Measurements from ENCODE around the gene COX7B2. TPM values are rescaled to one million over a fixed set of nuclear protein-coding genes. Genes with fewer than 3 reads are reported as not detected.

Gene COX7B2
- total and polyA plus RNA-seq, 9 of the 15 experiments (the other 6 are each of a cell fraction or from before 2014, with no cell fraction given) = 0.33 to 3.5 (median 0.67) TPM; not detected in 3

DNA sequence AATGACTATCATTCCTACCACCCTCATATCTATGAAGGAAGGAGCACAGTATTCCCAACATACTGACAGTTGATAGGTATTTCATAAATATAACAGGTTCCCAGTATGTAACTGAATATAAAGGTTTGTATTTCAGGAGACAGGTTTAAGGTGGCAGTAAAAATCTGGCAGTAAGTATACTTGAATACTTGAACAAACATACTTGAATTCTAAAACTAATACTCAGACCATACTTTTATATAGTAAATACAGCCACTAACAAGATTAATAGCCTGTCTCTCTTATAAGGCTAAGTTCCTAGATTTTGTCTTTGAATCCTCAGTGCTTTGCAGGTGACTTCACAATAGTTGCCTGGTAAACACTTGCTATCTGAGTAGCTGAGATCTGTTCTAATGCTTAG is 46.6 kb upstream of the COX7B2 start (continued):
- TF ChIP-seq ZFPM2 (CRISPR knock-in tag; IDR thresholded peaks at IDR 0.05) (no peak), HNRNPUL1 (IDR thresholded peaks at IDR 0.05; ENCODE audit: low read length) (no peak), SAFB (IDR thresholded peaks at IDR 0.05; ENCODE audit: borderline replicate concordance, low read depth, low read length) (no peak), POLR2AphosphoS5 (IDR thresholded peaks at IDR 0.05; ENCODE audit: control insufficient read depth, insufficient read depth, low read depth, low read length) (no peak), MEF2D (tag; conservative IDR thresholded peaks at IDR 0.05; ENCODE audit: low read depth) (no peak)

DNA sequence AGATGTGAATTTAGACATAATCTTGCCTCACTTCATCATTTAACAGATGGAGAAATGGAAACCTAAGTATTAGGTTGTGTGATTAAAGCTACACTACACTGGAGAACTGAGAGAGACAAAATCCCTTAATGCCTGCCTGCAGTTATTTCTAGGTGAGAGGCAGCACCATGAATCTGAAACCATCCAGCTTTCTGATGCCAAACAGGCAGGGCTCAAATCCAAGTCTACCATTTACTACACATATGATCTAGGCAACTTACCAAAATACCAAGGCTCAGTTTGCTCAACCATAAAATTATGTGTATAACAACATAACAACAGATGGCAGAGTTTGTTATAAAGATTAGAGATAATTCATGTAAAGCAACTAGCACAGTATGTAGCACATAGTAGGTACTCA is 45.6 kb upstream of the COX7B2 start:
- no peak overlapping the region for H3K27ac ChIP-seq (ENCODE audit: extremely low read depth, low read depth, low read length)
- intact Hi-C loops (cut with micrococcal nuclease) = no loop called here
- H4K20me1 ChIP-seq (replicated peaks; ENCODE audit: control insufficient read depth, insufficient read depth, low read length) = no peaks in the 10 kb centered on the region
- TF ChIP-seq TBP (optimal IDR thresholded peaks at IDR 0.05; ENCODE audit: low read depth, low read length) (no peak), NFATC3 (IDR thresholded peaks at IDR 0.05) (no peak), HDAC8 (tag; IDR thresholded peaks at IDR 0.05) (no peak), KDM2B (CRISPR knock-in tag; IDR thresholded peaks at IDR 0.05) (no peak), TAF15 (IDR thresholded peaks at IDR 0.05; ENCODE audit: low read depth, low read length) (no peak), MYC (IDR thresholded peaks at IDR 0.05; ENCODE audit: low read depth, low read length) (no peak), MYC (CRISPR knock-in tag; IDR thresholded peaks at IDR 0.05; ENCODE audit: borderline replicate concordance, low read depth) (no peak), FOXJ2 (tag; IDR thresholded peaks at IDR 0.05) (no peak), ZNF232 (CRISPR knock-in tag; IDR thresholded peaks at IDR 0.05) (no peak), CBFA2T3 (IDR thresholded peaks at IDR 0.05) (no peak), FUS (optimal IDR thresholded peaks at IDR 0.05; ENCODE audit: low read depth, low read length) (no peak), PRMT5 (CRISPR knock-in tag; IDR thresholded peaks at IDR 0.05) (no peak), POLR3A (IDR thresholded peaks at IDR 0.05; ENCODE audit: borderline replicate concordance, extremely low read depth, insufficient read depth, insufficient read length) (no peak)
- TF ChIP-seq, protein P1, sequence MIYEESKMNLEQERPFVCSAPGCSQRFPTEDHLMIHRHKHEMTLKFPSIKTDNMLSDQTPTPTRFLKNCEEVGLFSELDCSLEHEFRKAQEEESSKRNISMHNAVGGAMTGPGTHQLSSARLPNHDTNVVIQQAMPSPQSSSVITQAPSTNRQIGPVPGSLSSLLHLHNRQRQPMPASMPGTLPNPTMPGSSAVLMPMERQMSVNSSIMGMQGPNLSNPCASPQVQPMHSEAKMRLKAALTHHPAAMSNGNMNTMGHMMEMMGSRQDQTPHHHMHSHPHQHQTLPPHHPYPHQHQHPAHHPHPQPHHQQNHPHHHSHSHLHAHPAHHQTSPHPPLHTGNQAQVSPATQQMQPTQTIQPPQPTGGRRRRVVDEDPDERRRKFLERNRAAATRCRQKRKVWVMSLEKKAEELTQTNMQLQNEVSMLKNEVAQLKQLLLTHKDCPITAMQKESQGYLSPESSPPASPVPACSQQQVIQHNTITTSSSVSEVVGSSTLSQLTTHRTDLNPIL (CRISPR knock-in tag; IDR thresholded peaks at IDR 0.05) = no peak
- TF ChIP-seq, protein P2, sequence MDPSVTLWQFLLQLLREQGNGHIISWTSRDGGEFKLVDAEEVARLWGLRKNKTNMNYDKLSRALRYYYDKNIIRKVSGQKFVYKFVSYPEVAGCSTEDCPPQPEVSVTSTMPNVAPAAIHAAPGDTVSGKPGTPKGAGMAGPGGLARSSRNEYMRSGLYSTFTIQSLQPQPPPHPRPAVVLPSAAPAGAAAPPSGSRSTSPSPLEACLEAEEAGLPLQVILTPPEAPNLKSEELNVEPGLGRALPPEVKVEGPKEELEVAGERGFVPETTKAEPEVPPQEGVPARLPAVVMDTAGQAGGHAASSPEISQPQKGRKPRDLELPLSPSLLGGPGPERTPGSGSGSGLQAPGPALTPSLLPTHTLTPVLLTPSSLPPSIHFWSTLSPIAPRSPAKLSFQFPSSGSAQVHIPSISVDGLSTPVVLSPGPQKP (CRISPR knock-in tag; IDR thresholded peaks at IDR 0.05) = no peak
- no peaks in the 10 kb centered on the region for H3K9me1 ChIP-seq (ENCODE audit: control insufficient read depth, insufficient read depth, low read length)
- no peaks in the 10 kb centered on the region for H3K9me3 ChIP-seq (replicated peaks; ENCODE audit: control insufficient read depth, insufficient read depth, low read depth, low read length)
- no peak for DNase-seq (ENCODE audit: extremely low read depth in 1 of 4, low spot score in 3 of 4)
- CTCF ChIA-PET (ENCODE audit: low intra/inter-chr PET ratio) = no interaction called here
- no TSS peak for BruUV-seq (replicated peaks)
- H2AFZ ChIP-seq (ENCODE audit: low read depth, low read length) = no peak overlapping the region
- no peaks in the 10 kb centered on the region for H3K79me2 ChIP-seq (ENCODE audit: control insufficient read depth, insufficient read depth, low read length)
- H3K4me3 ChIP-seq = no peak overlapping the region
- no peak overlapping the region for H3K9ac ChIP-seq (ENCODE audit: insufficient read depth in 1 of 2, low read depth in 2 of 2, low read length in 2 of 2)
- in situ Hi-C loops (cut with MboI) = no loop called here
- no peak for ATAC-seq
- POLR2A ChIA-PET = no interaction called here
- H3K36me3 ChIP-seq (ENCODE audit: control insufficient read depth, insufficient read depth, low read length) = no peaks in the 10 kb centered on the region
- H3K4me2 ChIP-seq (ENCODE audit: insufficient read depth, low read length) = no peak overlapping the region
- no peaks in the 10 kb centered on the region for H3K4me1 ChIP-seq (replicated peaks in 1 of 2; ENCODE audit: control insufficient read depth in 2 of 2, insufficient read depth in 2 of 2, low read length in 2 of 2)
- H3K27me3 ChIP-seq (ENCODE audit: control insufficient read depth in 2 of 2, insufficient read depth in 2 of 2, low read length in 2 of 2) = no peaks in the 10 kb centered on the region
- FAIRE-seq = no peak
